ENCODE results near the gene LTBP1. TPM values are rescaled to one million over a fixed set of nuclear protein-coding genes. Genes with fewer than 3 reads are reported as not detected.

LTBP1 gene
- total RNA-seq, 2 experiments from 2014 or later: 61.1 to 82.6 TPM

GRCh38 chr2:33267756-33268155, 321.0 kb downstream of the LTBP1 start:
- Histone ChIP-seq H3K4me3 (ENCODE audit: low read depth, low read length, poor library complexity, severe bottlenecking) (no peak overlapping the region), H3K4me1 (ENCODE audit: insufficient read depth, low read length, poor library complexity, severe bottlenecking) (peaks cover 22% of the 10 kb centered on the region), H2AFZ (ENCODE audit: low read length) (no peak overlapping the region), H3K36me3 (ENCODE audit: insufficient read depth, low read length) (peaks cover 90% of the 10 kb centered on the region), H3K27ac (ENCODE audit: low read depth, low read length, poor library complexity, severe bottlenecking) (no peak overlapping the region), H3K79me2 (ENCODE audit: insufficient read depth, low read depth, low read length) (no peaks in the 10 kb centered on the region), H3K9me3 (ENCODE audit: low read length) (peaks cover 45% of the 10 kb centered on the region), H3K4me2 (ENCODE audit: low read length) (no peak overlapping the region), H3K9me2 (ENCODE audit: insufficient read depth, low read length) (no peaks in the 10 kb centered on the region), H4K20me1 (ENCODE audit: insufficient read depth, low read length) (no peaks in the 10 kb centered on the region)
- no peak for DNase-seq (ENCODE audit: low spot score)
- POLR2A ChIA-PET: interaction anchor here (1.2 kb wide), 1 partner anchor 795 kb away, joined by 3 read pairs; no protein-coding TSS in a partner anchor
- CTCF ChIA-PET (ENCODE audit: unreplicated experiment): no interaction called here
- no TSS peak for BruUV-seq (replicated peaks)
- intact Hi-C loops (cut with micrococcal nuclease; ENCODE audit: unreplicated experiment): no loop called here
- TF ChIP-seq EZH2phosphoT487 (IDR thresholded peaks at IDR 0.05; ENCODE audit: borderline replicate concordance, low read depth, low read length) (no peak), CTCF (conservative IDR thresholded peaks at IDR 0.05; ENCODE audit: low read length) (no peak)

GRCh38 chr2:33268246-33268831, 321.6 kb downstream of the LTBP1 start:
- CTCF ChIA-PET (ENCODE audit: unreplicated experiment): no interaction called here

More at GRCh38 chr2:33268246-33268831, 321.6 kb downstream of the LTBP1 start:
- H3K4me3 ChIP-seq (ENCODE audit: low read depth, low read length, poor library complexity, severe bottlenecking): no peak overlapping the region
- TF ChIP-seq EZH2phosphoT487 (IDR thresholded peaks at IDR 0.05; ENCODE audit: borderline replicate concordance, low read depth, low read length) (no peak), CTCF (conservative IDR thresholded peaks at IDR 0.05; ENCODE audit: low read length) (no peak)
- DNase-seq (ENCODE audit: low spot score): no peak
- H4K20me1 ChIP-seq (ENCODE audit: insufficient read depth, low read length): no peaks in the 10 kb centered on the region
- no peak overlapping the region for H2AFZ ChIP-seq (ENCODE audit: low read length)
- H3K79me2 ChIP-seq (ENCODE audit: insufficient read depth, low read depth, low read length): no peaks in the 10 kb centered on the region
- POLR2A ChIA-PET: interaction anchor here (0.6 to 1.2 kb wide), 2 partner anchors 111 to 795 kb away, joined by 3 to 4 read pairs; no protein-coding TSS in a partner anchor
- no peak overlapping the region for H3K4me2 ChIP-seq (ENCODE audit: low read length)
- H3K36me3 ChIP-seq (ENCODE audit: insufficient read depth, low read length): peaks cover 89% of the 10 kb centered on the region
- no TSS peak for BruUV-seq (replicated peaks)
- no peak overlapping the region for H3K27ac ChIP-seq (ENCODE audit: low read depth, low read length, poor library complexity, severe bottlenecking)
- intact Hi-C loops (cut with micrococcal nuclease; ENCODE audit: unreplicated experiment): no loop called here
- H3K4me1 ChIP-seq (ENCODE audit: insufficient read depth, low read length, poor library complexity, severe bottlenecking): peaks cover 28% of the 10 kb centered on the region
- H3K9me2 ChIP-seq (ENCODE audit: insufficient read depth, low read length): no peaks in the 10 kb centered on the region
- H3K9me3 ChIP-seq (ENCODE audit: low read length): peaks cover 45% of the 10 kb centered on the region
